HepG2 (cell line): Measurements from ENCODE around the gene PRELID1. TPM values are rescaled to one million over a fixed set of nuclear protein-coding genes. Genes with fewer than 3 reads are reported as not detected.

Source experiments
- ARNT ChIP-seq: fragments of 450-650 bp; IDR thresholded peaks from 2 replicates; pipeline ENCODE4 v1.6.1; 2017
- GLMP ChIP-seq: sonication (generic); formaldehyde crosslinking; IDR thresholded peaks from 2 replicates; pipeline ENCODE4 v1.9.0; 2021; ENCODE audit warnings: missing genetic modification reagents, mild to moderate bottlenecking, borderline replicate concordance
- GZF1 ChIP-seq: sonication (generic); formaldehyde crosslinking; IDR thresholded peaks from 2 replicates; pipeline ENCODE4 v1.5.1; 2020; ENCODE audit warnings: mild to moderate bottlenecking, missing genetic modification reagents
- HBP1 ChIP-seq: IDR thresholded peaks from 2 replicates; pipeline ENCODE4 v1.6.1; 2016; ENCODE audit warnings: low read depth, control low read depth
- HNRNPLL ChIP-seq: fragments of 200-400 bp; formaldehyde crosslinking; IDR thresholded peaks from 2 replicates; pipeline ENCODE4 v1.6.1; 2017; ENCODE audit warnings: mild to moderate bottlenecking, low read depth, low read length; ENCODE audit not compliant: poor library complexity, severe bottlenecking
- KIAA2018 ChIP-seq: sonication (generic); formaldehyde crosslinking; IDR thresholded peaks from 2 replicates; pipeline ENCODE4 v1.5.0; 2020; ENCODE audit warnings: mild to moderate bottlenecking, missing genetic modification reagents, borderline replicate concordance
- KLF11 ChIP-seq: IDR thresholded peaks from 2 replicates; pipeline ENCODE4 v1.6.1; 2016; ENCODE audit warnings: missing compliant biosample characterization
- MAFK ChIP-seq, 2 experiments: IDR thresholded peaks in 1 of 2; conservative IDR thresholded peaks in 1 of 2; 2 replicates each; pipeline ENCODE4 v1.6.1; 2011; ENCODE audit warnings: improper control_type of control experiment in 2 of 2, low read length in 2 of 2
- PAXIP1 ChIP-seq: sonication (generic); formaldehyde crosslinking; conservative IDR thresholded peaks from 2 replicates; pipeline ENCODE4 v1.4.0; 2020; ENCODE audit warnings: mild to moderate bottlenecking, missing genetic modification reagents, moderate library complexity
- PHF8 ChIP-seq: sonication (generic); formaldehyde crosslinking; IDR thresholded peaks from 2 replicates; pipeline ENCODE4 v1.5.0; 2020; ENCODE audit warnings: missing genetic modification reagents
- ZNF549 ChIP-seq: sonication (generic); formaldehyde crosslinking; IDR thresholded peaks from 2 replicates; pipeline ENCODE4 v1.5.0; 2020; ENCODE audit warnings: missing genetic modification reagents
- ZNF691 ChIP-seq: sonication (generic); formaldehyde crosslinking; IDR thresholded peaks from 2 replicates; pipeline ENCODE4 v1.4.0; 2020; ENCODE audit warnings: missing genetic modification reagents, low read depth, mild to moderate bottlenecking, borderline replicate concordance
- ZNF891 ChIP-seq: sonication (generic); formaldehyde crosslinking; IDR thresholded peaks from 2 replicates; pipeline ENCODE4 v1.5.0; 2020; ENCODE audit warnings: mild to moderate bottlenecking, missing genetic modification reagents
- polyA plus RNA-seq, 8 experiments: library from polyadenylated mRNA; depleted of rRNA in 3 of 8; stranded (reverse) in 7 of 8; unstranded in 1 of 8; fragments of >200 nt; fragmentation: Illumina TruSeq in 4 of 8; extraction: Trizol in 4 of 8; gene quantifications; 2 replicates each; pipeline versions ENCODE4 v1.2.1 to v1.2.3, GENCODE V29; 2011 to 2016; ENCODE audit warnings: low read depth in 4 of 8, missing spikeins in 1 of 8, mixed read lengths in 1 of 8; ENCODE audit not compliant: insufficient read depth in 1 of 8
- total RNA-seq, 5 experiments: library from RNA; depleted of rRNA; stranded (reverse); fragments of >200 nt; fragmentation: Illumina TruSeq; extraction: Trizol; gene quantifications; 2 replicates each; pipeline ENCODE4 v1.2.3, GENCODE V29; 2016; ENCODE audit warnings: low read depth in 1 of 5

PRELID1 gene
- total and polyA plus RNA-seq, 2 of the 13 experiments (the other 11 are each of a cell fraction or from before 2014, with no cell fraction given): 250 to 271 TPM

GRCh38 chr5:177303121-177303924 is at the start of gene PRELID1, which contains the start of gene RAB24 (continued):
- TF ChIP-seq GLMP: no peak
- TF ChIP-seq ZNF549 (CRISPR knock-in tag): no peak
- no peak for TF ChIP-seq KLF11 (CRISPR knock-in tag)
- no peak for TF ChIP-seq ZNF691 (CRISPR knock-in tag)
- TF ChIP-seq GZF1 (CRISPR knock-in tag): peak; percentile 48
- TF ChIP-seq PHF8 (CRISPR knock-in tag): peak; percentile 98
- peak; percentile 26; the same call in 1 of the 2 replicates for TF ChIP-seq HBP1 (CRISPR knock-in tag)
- TF ChIP-seq ZNF891 (CRISPR knock-in tag): peak; percentile 84
- no peak for TF ChIP-seq ARNT
- peak; percentile 26 for TF ChIP-seq PAXIP1
- no peak for TF ChIP-seq MAFK (conservative IDR thresholded peaks at IDR 0.05 in 1 of 2, IDR thresholded peaks at IDR 0.05 in 1 of 2; ENCODE audit: low read length in 2 of 2)
- TF ChIP-seq KIAA2018 (CRISPR knock-in tag): peak; percentile 74; the same call in 1 of the 2 replicates
- peak; percentile 56 for TF ChIP-seq HNRNPLL
